GM12875 (cell line): ENCODE measurements around the gene WDPCP.

Source experiments
- H3K4me3 ChIP-seq: one replicate; pipeline ENCODE4 v1.5.1; 2011; ENCODE audit warnings: low read depth, low read length, control low read depth
- CTCF ChIP-seq: IDR thresholded peaks from 2 replicates; pipeline ENCODE4 v1.5.1; 2011; ENCODE audit warnings: low read depth, mild to moderate bottlenecking, control low read depth, inconsistent platforms, low read length, moderate library complexity, borderline replicate concordance; ENCODE audit not compliant: insufficient read depth

Gene WDPCP

DNA sequence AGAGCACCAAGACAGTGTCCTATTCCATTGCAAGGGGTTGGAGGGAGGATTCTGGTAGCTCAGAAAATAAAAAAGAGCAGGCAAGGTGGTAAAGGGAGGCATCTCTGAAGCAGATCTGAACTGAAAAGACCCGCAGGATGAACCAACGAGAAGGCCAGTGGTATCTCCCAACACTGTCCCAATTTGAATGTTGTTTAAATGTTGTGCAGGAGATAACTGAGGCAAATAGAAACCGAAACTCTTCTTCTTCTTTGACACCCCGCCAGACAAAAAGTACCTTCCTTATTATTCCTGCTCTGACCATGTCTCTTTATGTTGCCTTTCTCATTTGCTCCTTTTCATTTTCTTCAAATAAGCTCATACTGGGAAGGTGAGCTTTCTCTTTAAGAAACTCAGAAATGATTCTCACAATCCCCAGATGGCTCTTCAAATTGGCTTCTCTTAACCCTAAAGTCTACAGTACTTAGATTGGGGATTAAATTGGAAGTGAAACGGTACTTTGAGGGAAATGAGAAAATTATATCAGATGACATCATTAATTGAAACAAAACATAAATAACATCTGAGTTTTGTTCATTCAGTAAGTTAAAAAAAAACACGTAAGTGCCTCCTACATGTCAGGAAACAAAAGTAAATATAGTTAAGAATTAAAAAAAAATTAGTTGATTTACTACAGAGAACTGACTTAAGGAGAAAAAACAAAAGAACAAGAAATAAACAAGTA is 143.6 kb downstream of the WDPCP start:
- H3K4me3 ChIP-seq, result no peak overlapping the region
- TF ChIP-seq CTCF, result no peak

DNA sequence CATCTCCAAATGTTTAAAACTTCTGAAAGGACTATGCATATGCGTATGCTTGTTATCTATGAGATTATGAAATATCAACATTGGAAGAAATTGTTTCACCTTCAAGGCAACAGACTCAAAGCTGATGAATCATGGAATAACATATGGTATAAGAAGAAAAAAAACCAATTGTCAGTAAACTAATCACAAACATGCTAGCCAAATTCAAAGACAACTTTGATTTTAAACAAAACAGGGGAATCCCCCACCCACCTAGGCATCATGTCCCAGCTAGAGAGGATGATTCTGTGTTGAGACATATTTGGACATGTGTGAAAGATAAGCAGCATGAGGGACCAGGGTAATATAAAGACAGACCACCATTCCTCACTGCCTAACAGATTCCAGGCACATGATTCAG is 147.7 kb downstream of the WDPCP start:
- TF ChIP-seq CTCF, result no peak
- no peak overlapping the region for H3K4me3 ChIP-seq

- TF ChIP-seq CTCF, result no peak
- H3K4me3 ChIP-seq, result no peak overlapping the region
Observed at GRCh38 chr2:63438181-63438580, 150.1 kb downstream of the WDPCP start.

DNA sequence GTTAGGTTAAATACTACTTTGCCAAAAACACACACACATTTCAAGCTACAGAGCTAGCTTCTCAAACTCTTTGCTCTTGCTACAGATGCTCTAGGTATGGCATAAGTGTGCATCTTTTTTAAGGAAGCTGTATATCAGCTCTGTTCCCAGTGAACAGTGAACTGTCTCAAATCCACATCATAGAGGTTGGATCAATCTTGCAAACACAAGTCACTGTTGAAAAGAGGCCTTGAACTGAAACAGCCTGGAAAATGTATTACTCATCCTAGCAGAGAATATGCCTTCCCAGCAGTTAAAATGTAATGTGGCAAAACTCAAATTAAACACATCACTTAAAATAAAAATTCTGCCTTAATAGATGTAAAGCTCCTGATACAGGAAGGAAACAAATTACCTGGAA is 151.8 kb downstream of the WDPCP start:
- H3K4me3 ChIP-seq, result no peak overlapping the region
- no peak for TF ChIP-seq CTCF

GRCh38 chr2:63435070-63435469 is 153.2 kb downstream of the WDPCP start:
- TF ChIP-seq CTCF, result no peak
- H3K4me3 ChIP-seq, result no peak overlapping the region

- TF ChIP-seq CTCF, result no peak
- no peak overlapping the region for H3K4me3 ChIP-seq
Observed at GRCh38 chr2:63434024-63435001, 154.0 kb downstream of the WDPCP start.

DNA sequence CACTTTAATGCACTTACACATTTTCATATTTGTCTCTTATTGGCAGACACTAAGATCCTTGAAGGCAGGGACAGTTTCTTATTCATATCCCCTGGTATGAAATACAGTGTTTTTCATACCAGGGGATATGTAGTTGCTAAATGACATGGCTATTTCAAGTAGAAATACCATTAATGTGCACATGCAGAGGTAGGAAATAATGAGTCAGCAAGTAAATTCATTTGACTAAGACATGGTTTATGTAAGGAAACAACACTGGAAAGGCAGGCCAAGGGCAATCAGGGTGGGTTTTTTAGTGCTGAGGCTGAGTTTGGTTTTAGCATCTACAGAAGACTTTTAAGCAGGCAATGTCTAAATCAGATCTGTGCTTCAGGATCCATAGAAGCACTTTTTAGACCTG is 155.9 kb downstream of the WDPCP start:
- H3K4me3 ChIP-seq, result no peak overlapping the region
- TF ChIP-seq CTCF, result no peak
